H9 (cell line): Measurements from ENCODE around the gene ELOVL6. TPM values are rescaled to one million over a fixed set of nuclear protein-coding genes. Genes with fewer than 3 reads are reported as not detected.

Experiments used
- DNase-seq: peaks from one replicate; pipeline ENCODE4 v3.0.0-alpha.2; 2017
- H2AFZ ChIP-seq: one replicate; pipeline ENCODE4 v1.6.1; 2013; ENCODE audit warnings: mild to moderate bottlenecking, low read length, control low read depth, moderate library complexity
- H2AK5ac ChIP-seq: 2 replicates; pipeline ENCODE4 v1.6.1; 2013; ENCODE audit warnings: low read length, control low read depth, mixed read lengths; ENCODE audit not compliant: insufficient read length
- H2BK120ac ChIP-seq: one replicate; pipeline ENCODE4 v1.6.1; 2013; ENCODE audit warnings: low read depth, mild to moderate bottlenecking, low read length, control low read depth, inconsistent platforms; ENCODE audit not compliant: poor library complexity, severe bottlenecking
- H2BK12ac ChIP-seq: 2 replicates; pipeline ENCODE4 v1.6.1; 2013; ENCODE audit warnings: low read length, control low read depth, mixed read lengths, low read depth; ENCODE audit not compliant: insufficient read length
- H2BK15ac ChIP-seq: 2 replicates; pipeline ENCODE4 v1.6.1; 2013; ENCODE audit warnings: low read depth, low read length, control low read depth
- H2BK20ac ChIP-seq: one replicate; pipeline ENCODE4 v1.6.1; 2013; ENCODE audit warnings: low read depth, mild to moderate bottlenecking, low read length, control low read depth, inconsistent platforms; ENCODE audit not compliant: poor library complexity, severe bottlenecking
- H2BK5ac ChIP-seq: 2 replicates; pipeline ENCODE4 v1.6.1; 2013; ENCODE audit warnings: low read length, control low read depth, mixed read lengths; ENCODE audit not compliant: insufficient read length
- H3K14ac ChIP-seq: 2 replicates; pipeline ENCODE4 v1.6.1; 2013; ENCODE audit warnings: low read length, control low read depth; ENCODE audit not compliant: insufficient read depth
- H3K18ac ChIP-seq: 2 replicates; pipeline ENCODE4 v1.6.1; 2013; ENCODE audit warnings: low read depth, mild to moderate bottlenecking, mixed read lengths, low read length, control low read depth; ENCODE audit not compliant: insufficient read length
- H3K23ac ChIP-seq: 2 replicates; pipeline ENCODE4 v1.6.1; 2013; ENCODE audit warnings: low read length, control low read depth, mixed read lengths, low read depth; ENCODE audit not compliant: insufficient read length
- H3K23me2 ChIP-seq: 2 replicates; pipeline ENCODE4 v1.6.1; 2013; ENCODE audit warnings: low read depth, mild to moderate bottlenecking, mixed read lengths, low read length, control low read depth; ENCODE audit not compliant: insufficient read length, poor library complexity, severe bottlenecking
- H3K27ac ChIP-seq: 2 replicates; pipeline ENCODE4 v1.5.1; 2013; ENCODE audit warnings: low read length, control low read depth, mixed read lengths, low read depth; ENCODE audit not compliant: insufficient read length
- H3K27me3 ChIP-seq: 2 replicates; pipeline ENCODE4 v1.6.1; 2013; ENCODE audit warnings: low read length, control low read depth, inconsistent platforms; ENCODE audit not compliant: insufficient read depth
- H3K4ac ChIP-seq: 2 replicates; pipeline ENCODE4 v1.6.1; 2013; ENCODE audit warnings: low read depth, mild to moderate bottlenecking, control low read depth, inconsistent platforms, low read length, moderate library complexity
- H3K4me1 ChIP-seq: 2 replicates; pipeline ENCODE4 v1.6.1; 2013; ENCODE audit warnings: low read length, control low read depth, inconsistent platforms; ENCODE audit not compliant: insufficient read depth
- H3K4me2 ChIP-seq: 2 replicates; pipeline ENCODE4 v1.6.1; 2013; ENCODE audit warnings: low read length, control low read depth, mixed read lengths; ENCODE audit not compliant: insufficient read length, insufficient read depth
- H3K56ac ChIP-seq: 2 replicates; pipeline ENCODE4 v1.6.1; 2013; ENCODE audit warnings: low read depth, mild to moderate bottlenecking, mixed read lengths, low read length, control low read depth; ENCODE audit not compliant: insufficient read length
- H3K79me1 ChIP-seq: 2 replicates; pipeline ENCODE4 v1.6.1; 2013; ENCODE audit warnings: low read depth, mild to moderate bottlenecking, moderate library complexity, low read length, control low read depth, inconsistent platforms; ENCODE audit not compliant: insufficient read depth, poor library complexity, severe bottlenecking
- H3K79me2 ChIP-seq: 2 replicates; pipeline ENCODE4 v1.6.1; 2013; ENCODE audit warnings: low read length, control low read depth, inconsistent platforms; ENCODE audit not compliant: insufficient read depth
- H3K9ac ChIP-seq: 2 replicates; pipeline ENCODE4 v1.6.1; 2013; ENCODE audit warnings: low read length, control low read depth, mixed read lengths; ENCODE audit not compliant: insufficient read length; ENCODE audit errors: extremely low read depth
- H3K9me3 ChIP-seq: one replicate; pipeline ENCODE4 v1.6.1; 2013; ENCODE audit warnings: low read depth, low read length, inconsistent platforms; ENCODE audit not compliant: control insufficient read depth
- H3T11ph ChIP-seq: one replicate; pipeline ENCODE4 v1.6.1; 2013; ENCODE audit warnings: mild to moderate bottlenecking, low read length, control low read depth, inconsistent platforms
- H4K20me1 ChIP-seq: one replicate; pipeline ENCODE4 v1.6.1; 2013; ENCODE audit not compliant: control insufficient read depth, insufficient read length, insufficient read depth
- H4K5ac ChIP-seq: 2 replicates; pipeline ENCODE4 v1.6.1; 2013; ENCODE audit warnings: low read depth, mild to moderate bottlenecking, mixed read lengths, low read length, control low read depth; ENCODE audit not compliant: insufficient read length
- H4K8ac ChIP-seq: replicated peaks from 2 replicates; pipeline ENCODE4 v1.6.1; 2013; ENCODE audit warnings: low read length, control low read depth, mixed read lengths, low read depth; ENCODE audit not compliant: insufficient read length
- H4K91ac ChIP-seq: 2 replicates; pipeline ENCODE4 v1.6.1; 2013; ENCODE audit warnings: low read depth, mild to moderate bottlenecking, moderate library complexity, mixed read lengths, low read length, control low read depth; ENCODE audit not compliant: insufficient read length
- H3K27ac Mint-ChIP-seq, 3 experiments: 2 replicates in 2 of 3; 3 replicates in 1 of 3; pipeline ENCODE4 v1.8.0; 2020 to 2021; ENCODE audit warnings: mixed read lengths in 3 of 3, mild to moderate bottlenecking in 1 of 3, moderate library complexity in 1 of 3
- H3K27me3 Mint-ChIP-seq: 2 replicates; pipeline ENCODE4 v1.8.0; 2021; ENCODE audit warnings: low read depth, mild to moderate bottlenecking, moderate library complexity, mixed read lengths
- H3K36me3 Mint-ChIP-seq, 3 experiments: 2 replicates in 2 of 3; 3 replicates in 1 of 3; pipeline ENCODE4 v1.8.0; 2020 to 2021; ENCODE audit warnings: low read depth in 3 of 3, mixed read lengths in 3 of 3; ENCODE audit not compliant: insufficient read depth in 1 of 3
- H3K4me1 Mint-ChIP-seq, 2 experiments: 2 replicates each; pipeline ENCODE4 v1.8.0; 2020; ENCODE audit warnings: mixed read lengths in 2 of 2
- H3K4me3 Mint-ChIP-seq, 2 experiments: 2 replicates in 1 of 2; 3 replicates in 1 of 2; pipeline ENCODE4 v1.8.0; 2020 to 2021; ENCODE audit warnings: mild to moderate bottlenecking in 2 of 2, mixed read lengths in 2 of 2, moderate library complexity in 1 of 2
- H3K9me3 Mint-ChIP-seq, 2 experiments: 2 replicates in 1 of 2; 3 replicates in 1 of 2; pipeline ENCODE4 v1.8.0; 2020; ENCODE audit warnings: mild to moderate bottlenecking in 2 of 2, mixed read lengths in 2 of 2, moderate library complexity in 1 of 2
- CTCF ChIP-seq: fragments of 200-600 bp; sonication (generic); conservative IDR thresholded peaks from 3 replicates; pipeline ENCODE4 v1.8.0; 2021; ENCODE audit warnings: antibody characterized with exemption, mild to moderate bottlenecking
- WGBS: extraction: QIAGEN DNeasy Blood & Tissue Kit; methylation state at CpG from one replicate; pipeline ENCODE4 v1.1.7; 2013; ENCODE audit warnings: missing lambda C conversion rate, low lambda C conversion rate, mixed read lengths; ENCODE audit not compliant: insufficient read length; ENCODE audit errors: extremely low coverage; 5-methylcytosine and 5-hydroxymethylcytosine counted together
- total RNA-seq: library from RNA; stranded (reverse); gene quantifications from 2 replicates; pipeline ENCODE4 v1.2.1, GENCODE V29; 2021

ELOVL6 gene
- total RNA-seq, 1 experiment from 2014 or later = 64.6 TPM

- H3K4me3 Mint-ChIP-seq = no peak overlapping the region
- Histone ChIP-seq H4K5ac (no peak overlapping the region), H3K23ac (no peak overlapping the region), H3K27ac (no peak overlapping the region), H2AK5ac (no peak overlapping the region), H3K56ac (no peak overlapping the region), H3K9me3 (no peaks in the 10 kb centered on the region), H3K79me2 (no peaks in the 10 kb centered on the region), H3K27me3 (no peaks in the 10 kb centered on the region), H2AFZ (no peak overlapping the region), H2BK120ac (no peak overlapping the region), H2BK5ac (no peak overlapping the region), H2BK12ac (no peak overlapping the region), H3K4me2 (no peak overlapping the region), H3K4me1 (no peaks in the 10 kb centered on the region; the same call in 1 of the 2 replicates), H4K91ac (no peak overlapping the region), H2BK15ac (no peak overlapping the region), H3K9ac (no peak overlapping the region), H3K14ac (no peak overlapping the region), H4K20me1 (no peaks in the 10 kb centered on the region), H3K18ac (no peak overlapping the region), H4K8ac (no peak overlapping the region), H2BK20ac (no peak overlapping the region), H3K4ac (no peak overlapping the region), H3T11ph (no peak overlapping the region), H3K79me1 (peaks cover 6% of the 10 kb centered on the region), H3K23me2 (no peaks in the 10 kb centered on the region)
- peaks cover 25 to 29% (median 28%) of the 10 kb centered on the region in 3 experiments for H3K36me3 Mint-ChIP-seq
- peaks cover 9 to 11% of the 10 kb centered on the region in 2 experiments for H3K4me1 Mint-ChIP-seq
- peaks cover 11 to 16% of the 10 kb centered on the region in 2 experiments for H3K9me3 Mint-ChIP-seq
- no CpG with 5 or more reads among the region's 4 CpGs for WGBS
- H3K27me3 Mint-ChIP-seq = no peaks in the 10 kb centered on the region
- DNase-seq = no peak
- no peak overlapping the region for H3K27ac Mint-ChIP-seq
- TF ChIP-seq CTCF = no peak
These were observed 123.8 kb downstream of the ELOVL6 start for GRCh38 chr4:110074570-110074969.
